ENCODE data around the gene BLID. TPM values are rescaled to one million over a fixed set of nuclear protein-coding genes. Genes with fewer than 3 reads are reported as not detected.

Gene BLID
- total RNA-seq, 2 experiments from 2014 or later: not detected

DNA sequence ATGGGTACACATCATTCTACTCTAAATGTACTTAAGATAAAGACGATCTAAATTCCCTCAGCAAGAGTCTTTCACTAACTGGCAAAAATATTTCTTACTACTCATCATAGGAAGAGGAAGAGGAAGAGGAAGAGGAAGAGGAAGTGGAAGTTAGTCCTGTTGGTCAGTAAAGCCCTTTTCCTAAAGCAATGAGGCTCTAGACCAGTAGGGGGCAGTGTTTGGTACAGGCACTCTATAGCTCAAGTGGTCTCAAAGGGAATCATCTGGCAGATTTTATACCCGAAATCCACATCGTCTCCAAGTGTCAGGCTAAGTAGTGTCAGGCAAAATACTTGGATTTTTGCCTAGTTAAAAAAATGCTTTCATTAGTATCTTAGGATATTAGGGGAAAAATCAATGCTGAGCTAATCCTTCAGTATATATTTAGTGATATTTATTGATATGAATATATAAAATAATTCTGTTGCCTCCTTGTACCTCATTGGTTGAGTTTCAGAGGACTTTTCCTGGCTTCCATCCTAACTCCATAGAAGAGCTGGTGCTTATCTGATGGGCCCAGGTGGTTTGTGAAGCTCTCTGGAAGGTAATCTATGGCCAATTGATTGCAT lies 7.7 kb downstream of the BLID start:
- ChIA-PET CTCF (no interaction called here), POLR2A (no interaction called here)

DNA sequence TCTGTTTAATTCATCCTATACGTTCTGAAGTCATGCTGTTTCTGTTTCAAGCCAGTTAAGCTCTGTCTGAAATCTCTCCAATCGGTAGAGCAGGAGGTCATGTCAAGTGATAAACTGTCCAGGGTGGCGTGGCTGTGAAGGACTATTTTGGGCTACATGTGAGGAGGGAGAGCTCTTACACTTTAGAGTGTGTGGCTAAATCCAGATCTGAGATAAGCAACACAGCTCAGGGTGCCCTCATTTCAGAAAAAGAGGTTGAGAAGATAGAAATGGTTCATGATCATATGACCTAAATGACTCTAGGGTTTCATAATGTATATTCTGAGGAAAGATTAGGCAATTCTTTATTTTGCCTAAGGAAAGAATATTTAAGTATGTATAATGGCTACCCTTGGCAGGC lies 8.4 kb downstream of the BLID start:
- ChIA-PET CTCF (no interaction called here), POLR2A (no interaction called here)

DNA sequence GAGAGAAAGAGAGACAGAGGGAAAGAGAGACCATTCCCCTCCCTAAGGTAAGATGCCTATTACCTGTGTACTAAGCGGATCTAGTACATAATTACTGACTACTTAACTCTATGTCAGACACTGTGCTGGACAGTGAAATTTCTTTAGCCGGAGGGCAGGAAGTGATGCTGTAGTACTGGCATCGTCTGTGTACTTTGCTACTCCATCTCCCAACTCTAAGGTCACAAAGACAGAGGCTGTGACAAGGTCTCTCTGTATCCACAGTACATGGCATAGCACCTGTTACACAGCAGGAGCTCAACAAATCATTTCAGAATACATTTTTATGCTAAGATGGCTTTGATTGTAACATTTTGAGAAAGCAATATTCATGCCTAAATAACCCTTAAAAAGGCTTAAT lies 9.0 kb downstream of the BLID start:
- ChIA-PET CTCF (no interaction called here), POLR2A (no interaction called here)

DNA sequence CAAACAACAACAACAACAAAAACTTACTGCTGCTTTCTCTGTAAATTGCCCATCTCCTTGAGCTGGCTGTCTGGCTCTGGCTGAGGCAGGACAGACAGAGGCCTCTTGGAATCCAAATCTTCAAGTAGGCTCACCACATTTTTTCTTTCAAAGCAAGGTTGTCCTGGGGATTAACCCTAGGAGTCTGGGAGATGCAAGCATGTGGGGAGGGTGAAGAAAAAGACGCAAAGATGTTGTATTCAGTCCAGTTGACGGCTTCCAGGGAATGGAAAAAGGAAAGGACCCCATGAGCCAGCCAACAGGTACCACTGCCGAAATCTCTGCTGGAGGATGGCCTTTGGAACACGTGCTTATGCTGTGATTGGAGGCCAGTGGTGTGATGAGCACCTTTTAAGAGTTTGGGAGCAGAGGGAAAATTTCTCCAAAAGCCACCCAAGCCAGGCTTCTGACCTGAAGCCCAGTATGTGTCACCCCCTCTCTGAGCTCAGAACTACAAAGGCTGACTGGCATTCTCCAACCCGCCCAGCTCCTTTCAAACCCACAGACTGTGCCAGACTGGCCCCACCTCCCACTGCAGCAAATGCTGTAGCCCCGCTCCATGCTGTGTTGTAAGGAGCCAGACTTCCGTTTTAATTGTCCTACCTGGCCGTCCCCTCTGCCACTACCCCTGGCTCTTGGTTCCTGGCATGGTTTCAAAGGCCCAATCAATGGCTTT lies 10.8 kb downstream of the BLID start:
- POLR2A ChIA-PET: no interaction called here
- CTCF ChIA-PET: no interaction called here

DNA sequence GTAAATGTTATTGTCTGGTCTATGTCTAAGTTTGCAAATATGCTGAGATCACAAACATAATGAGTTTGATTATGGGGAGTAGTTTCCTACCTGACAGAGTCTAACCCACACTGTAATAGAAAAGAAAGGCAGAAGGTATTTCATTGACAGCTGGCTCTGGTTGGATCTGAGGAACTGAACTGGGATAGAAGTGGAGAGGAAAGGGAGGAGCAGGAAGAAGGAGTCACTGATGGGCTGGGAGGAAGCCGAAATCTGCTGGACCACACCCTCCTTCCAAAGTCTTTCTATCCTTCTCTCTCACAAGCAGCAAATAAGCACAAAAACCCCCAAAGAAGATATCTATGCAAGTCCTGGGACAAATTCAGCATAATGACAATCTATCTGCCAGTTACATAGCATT lies 11.7 kb downstream of the BLID start:
- ChIA-PET CTCF (no interaction called here), POLR2A (no interaction called here)

DNA sequence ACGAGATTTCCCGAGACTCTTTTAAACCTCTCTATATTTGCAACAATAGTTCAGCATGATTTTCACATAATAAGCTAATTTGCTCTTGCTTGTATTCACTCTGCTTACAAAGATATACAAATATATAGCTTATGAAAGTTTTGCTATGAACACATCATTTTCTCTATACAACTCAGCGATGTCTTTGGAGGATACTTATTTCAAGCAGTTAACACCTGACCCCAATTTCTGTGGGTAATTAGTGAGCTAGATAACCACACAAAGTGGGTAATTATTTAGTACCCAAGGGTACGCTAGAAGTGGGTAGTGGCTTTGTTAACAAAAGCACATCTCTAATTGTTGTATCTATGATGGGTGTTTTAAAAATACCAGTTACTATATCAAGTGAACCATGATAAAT lies 12.3 kb downstream of the BLID start:
- ChIA-PET CTCF (no interaction called here), POLR2A (no interaction called here)

DNA sequence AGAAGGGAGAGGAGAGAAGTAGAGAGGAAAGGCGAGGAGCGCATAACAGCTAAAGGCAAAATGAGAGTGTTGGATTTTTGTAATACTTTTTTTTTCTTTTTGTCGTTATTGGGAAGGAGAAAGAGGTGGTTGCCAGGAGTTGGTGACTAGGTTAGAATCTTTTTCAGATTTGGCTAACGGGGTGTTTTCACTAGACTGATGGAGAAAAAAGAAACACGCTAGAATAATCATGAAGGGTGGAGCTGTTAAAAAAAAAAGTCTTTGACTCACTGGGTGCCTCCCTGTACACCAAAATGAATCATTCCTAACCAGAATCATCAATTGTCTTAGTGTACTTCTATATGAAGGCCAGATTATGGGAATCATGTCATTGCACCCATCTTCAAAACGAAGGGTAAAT lies 12.7 kb downstream of the BLID start:
- POLR2A ChIA-PET: no interaction called here
- CTCF ChIA-PET: no interaction called here

DNA sequence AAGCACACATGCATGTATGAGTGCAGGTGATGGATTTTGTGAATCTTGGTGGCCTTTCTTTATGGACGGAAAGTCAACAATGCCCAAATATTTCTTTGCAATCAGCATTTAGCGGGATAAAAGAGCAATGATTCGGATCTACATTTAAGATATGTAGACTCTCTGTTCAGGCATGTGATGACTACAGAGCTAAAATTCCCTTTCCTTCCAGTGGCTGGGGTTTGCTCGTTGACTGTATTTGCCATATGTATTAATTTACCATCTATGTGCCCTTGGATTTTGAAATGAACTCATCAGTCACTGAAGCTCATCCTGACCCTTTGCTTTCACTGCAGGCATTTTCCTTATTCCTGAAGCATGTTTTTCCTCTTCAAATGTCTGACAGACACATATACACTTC lies 13.6 kb downstream of the BLID start:
- ChIA-PET POLR2A (no interaction called here), CTCF (no interaction called here)

DNA sequence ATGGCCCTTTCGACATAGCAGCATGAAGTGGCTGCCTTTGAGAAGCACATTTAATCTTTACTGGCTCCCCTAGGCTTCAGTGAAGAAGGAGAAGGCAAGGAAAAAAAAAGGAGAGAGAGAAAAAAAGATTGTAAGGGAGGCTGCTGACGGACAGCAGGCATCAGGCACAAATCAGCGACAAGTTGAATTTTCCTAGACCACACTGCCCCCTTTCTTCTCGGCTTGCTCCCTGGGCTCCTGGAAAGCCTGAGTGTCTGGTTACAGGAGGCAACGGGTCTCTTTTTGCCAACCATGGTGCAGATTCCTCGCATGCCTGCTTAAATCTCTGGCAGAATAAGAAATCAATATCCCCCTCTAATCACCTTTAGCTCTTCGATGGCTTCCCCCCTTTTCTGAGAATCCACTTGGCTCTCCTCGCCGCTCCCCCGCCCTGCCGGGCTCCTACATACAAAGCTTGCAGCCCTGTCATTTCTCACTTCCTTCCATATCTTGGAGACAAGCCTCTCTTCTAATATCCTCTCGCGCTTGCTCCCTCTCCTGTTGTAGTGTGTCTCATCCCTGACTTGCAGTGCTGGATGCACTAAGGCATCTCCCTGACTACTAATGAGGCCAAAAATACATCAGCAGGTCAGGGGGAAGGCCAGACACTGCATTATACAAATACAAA lies 14.3 kb downstream of the BLID start:
- CTCF ChIA-PET: no interaction called here
- POLR2A ChIA-PET: no interaction called here

DNA sequence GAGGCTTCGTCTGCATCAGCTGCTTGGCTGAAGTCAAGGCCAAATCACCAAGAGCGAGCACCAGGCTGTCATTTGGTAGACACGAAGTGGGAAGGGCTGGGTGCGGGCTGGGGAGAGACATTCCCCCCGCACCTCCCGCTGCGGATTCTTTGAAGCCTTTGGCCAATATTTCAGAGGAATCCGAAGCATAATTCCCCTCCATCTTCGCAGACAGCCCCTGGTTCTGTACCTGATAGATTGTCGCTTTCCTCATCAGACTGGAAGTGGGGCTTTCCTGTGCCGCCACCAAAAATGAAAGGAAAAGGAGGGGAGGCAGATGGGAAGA lies 15.3 kb downstream of the BLID start:
- CTCF ChIA-PET: no interaction called here
- POLR2A ChIA-PET: no interaction called here

DNA sequence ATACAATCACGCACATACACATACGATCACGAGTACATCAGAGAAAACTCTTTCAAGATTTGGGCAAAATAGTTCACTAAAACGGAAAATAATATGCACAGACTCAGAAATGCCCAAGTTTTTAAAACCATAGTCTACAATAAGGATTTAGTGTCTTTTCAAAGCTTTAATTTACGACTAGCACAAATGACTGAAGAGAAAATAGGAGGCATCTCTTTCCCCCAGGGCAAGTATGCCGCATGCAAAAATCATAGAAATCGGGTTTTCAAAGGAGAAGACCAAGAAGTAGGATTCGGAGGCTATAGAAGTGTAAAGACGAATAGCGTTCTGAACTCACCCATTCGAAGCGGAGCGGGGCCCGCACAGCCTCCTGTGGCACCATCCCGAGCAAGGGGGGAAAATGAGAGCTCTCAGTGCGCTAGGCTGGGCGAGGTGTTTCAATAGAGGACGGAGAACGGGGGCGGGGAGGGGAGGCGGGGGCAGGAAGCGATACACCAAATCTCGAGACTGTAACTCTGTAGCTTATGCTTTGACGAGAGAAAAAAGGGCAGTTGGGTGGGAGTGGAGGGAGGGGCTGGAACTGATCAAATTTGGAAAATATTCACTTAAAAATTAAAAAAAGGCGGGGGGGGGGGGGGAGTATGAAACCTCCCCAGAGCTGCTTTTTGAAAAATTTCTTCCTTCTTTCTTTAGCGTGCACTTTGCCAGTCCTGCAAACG lies 15.8 kb downstream of the BLID start:
- ChIA-PET POLR2A (no interaction called here), CTCF (no interaction called here)

DNA sequence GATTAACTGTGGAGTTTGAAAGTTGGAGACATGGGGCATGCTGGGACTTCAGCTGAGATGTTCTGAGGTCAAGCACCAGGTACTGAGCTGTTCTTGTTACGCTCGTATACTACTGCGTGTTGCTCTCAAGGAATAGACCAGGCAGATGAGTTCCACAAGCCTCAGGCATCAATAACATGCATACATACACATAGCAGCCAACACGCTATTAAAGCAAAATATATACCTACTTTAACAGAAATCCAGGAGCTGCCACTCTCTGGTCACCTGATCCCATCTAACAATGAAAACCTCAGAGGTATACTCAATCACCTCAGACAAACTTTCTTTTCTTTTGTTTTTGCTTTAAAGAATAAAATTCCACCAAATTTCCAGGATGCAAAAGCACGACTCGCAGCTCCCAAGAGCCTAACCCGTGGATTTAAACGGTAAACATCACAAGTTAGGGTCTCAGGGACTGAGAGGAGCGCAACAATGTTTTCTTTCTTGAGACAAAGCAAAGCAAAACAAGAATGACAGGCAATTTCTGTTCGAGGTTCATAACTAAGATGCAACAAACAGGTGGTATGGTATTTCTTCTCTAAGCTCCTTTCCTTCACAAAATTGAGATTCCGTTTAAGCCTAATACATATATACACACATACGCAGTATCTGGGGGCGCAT lies 16.5 kb downstream of the BLID start:
- CTCF ChIA-PET: no interaction called here
- POLR2A ChIA-PET: no interaction called here

DNA sequence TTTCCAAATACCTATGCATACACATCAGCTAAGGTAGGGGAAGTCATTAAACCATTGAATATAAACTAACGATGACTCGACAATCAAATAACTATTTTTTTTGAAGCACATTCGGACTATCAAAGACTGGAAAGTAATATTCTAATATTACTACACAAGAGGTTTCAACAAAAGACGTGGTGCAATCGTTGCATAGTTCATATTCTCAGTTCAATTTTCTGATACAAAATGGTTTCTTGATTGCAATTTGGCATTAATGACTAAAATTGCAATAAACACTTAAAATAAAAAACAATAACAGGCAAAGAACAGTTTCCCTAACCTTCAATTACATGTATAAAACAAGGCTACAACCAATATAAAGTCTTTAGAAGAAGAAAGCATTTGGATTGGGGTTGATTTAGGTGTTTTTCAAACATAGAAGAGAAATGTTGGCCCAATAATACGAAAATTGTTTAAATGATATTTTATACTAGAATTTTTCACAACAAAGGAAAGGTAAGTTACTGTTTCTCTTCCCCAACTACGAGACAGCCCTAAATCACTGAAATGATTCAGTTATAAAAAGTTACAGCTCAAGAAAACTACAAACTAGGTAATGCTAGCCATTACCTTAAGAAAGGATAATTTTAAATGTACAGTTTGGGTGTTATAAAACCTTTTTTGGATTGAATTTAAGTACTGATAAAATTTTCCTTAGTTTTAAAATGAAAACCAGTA lies 17.6 kb downstream of the BLID start:
- POLR2A ChIA-PET: no interaction called here
- CTCF ChIA-PET: no interaction called here

DNA sequence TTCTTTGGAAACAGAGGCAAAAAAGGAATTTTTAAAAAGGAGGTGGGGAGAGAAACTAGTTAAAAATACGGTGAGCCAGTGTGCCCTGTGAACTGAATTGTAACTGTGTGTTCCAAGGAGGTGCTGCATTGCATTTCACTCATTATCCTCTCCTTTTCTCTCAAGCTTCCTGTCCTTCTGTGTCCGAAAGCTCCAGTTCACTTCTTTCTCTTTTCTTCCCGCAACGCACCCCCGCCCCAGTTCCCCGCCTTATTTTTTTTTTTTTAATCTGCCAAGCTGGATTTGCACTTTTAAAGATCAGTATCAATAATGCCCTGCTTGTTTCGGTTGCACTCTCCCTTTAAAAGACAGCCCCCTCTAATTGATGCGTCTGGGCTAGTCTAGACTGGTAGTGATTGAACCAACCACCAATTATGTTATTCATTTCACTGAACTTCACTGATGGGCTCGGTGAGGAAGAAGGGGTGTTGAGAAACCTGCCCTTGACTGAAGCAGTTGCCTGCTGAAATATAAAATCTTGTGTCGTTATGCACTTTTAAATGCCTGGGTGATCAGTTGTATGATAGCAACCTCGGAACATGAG lies 18.5 kb downstream of the BLID start:
- CTCF ChIA-PET: no interaction called here

DNA sequence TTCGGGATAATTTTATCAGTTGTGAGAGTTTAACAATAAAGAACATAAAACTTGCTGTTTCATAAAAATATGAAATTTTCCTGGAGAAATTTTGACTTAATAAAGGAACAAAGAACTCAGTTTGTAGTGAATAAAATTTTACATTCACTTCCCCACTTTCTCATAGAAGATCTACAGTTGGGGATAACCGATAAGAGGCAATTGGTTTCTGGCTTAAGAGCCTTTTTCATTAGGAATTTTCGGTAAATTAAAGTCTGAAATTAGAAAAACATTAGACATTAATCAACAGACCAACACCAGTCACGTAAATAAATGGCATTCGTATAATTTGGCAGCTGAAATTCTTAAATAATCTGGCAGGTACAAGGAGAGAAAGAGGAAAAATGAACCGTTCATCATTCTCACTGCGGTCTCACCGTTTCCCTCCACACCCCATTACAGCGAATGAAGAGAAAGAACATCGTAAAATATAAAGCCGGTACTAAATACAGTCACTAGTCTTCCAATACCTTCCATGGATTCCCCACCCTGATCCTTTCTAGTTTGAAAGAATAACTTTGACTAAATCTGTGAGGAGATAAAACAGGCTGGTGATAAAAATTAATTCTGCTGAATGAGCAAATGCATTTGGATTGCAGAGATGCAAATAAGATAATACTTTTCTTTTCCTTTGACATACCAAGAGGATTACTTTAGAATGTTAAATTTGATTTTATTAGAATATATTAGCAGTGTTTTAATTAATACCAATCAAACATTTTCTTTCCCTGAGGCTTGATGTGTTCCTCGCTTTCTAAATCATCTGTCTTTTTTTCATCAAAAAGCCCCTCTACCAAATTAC lies 19.5 kb downstream of the BLID start:
- POLR2A ChIA-PET: no interaction called here
- CTCF ChIA-PET: no interaction called here

More for the DNA sequence above, 18.5 kb downstream of the BLID start:
- POLR2A ChIA-PET: no interaction called here

DNA sequence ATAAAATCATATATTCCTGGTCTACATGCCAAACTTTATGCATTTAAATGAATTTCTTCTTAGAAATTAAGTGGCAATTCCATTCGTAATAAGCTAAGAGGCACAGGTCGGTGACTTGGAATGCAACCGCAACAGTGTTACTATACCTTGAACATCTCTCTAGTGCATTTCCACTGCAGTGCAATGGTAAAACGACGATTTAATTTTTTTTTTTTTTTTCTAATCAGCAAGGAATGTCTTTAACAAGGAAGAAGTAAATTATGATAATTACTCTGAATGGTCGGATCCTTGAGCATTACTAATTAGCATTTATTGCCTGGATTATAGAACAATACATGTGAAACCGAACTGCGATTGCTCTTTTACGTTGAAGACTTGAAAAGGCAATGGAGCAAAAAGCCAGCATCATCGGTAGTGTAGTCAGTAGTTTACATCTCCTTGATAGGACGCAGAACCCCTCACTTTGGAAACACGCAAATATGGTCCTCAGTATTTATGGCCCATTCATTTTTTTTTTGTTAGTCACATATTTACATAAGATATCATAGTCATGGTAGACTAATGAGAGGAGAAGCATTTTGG lies 20.2 kb downstream of the BLID start:
- CTCF ChIA-PET: no interaction called here
- POLR2A ChIA-PET: no interaction called here

DNA sequence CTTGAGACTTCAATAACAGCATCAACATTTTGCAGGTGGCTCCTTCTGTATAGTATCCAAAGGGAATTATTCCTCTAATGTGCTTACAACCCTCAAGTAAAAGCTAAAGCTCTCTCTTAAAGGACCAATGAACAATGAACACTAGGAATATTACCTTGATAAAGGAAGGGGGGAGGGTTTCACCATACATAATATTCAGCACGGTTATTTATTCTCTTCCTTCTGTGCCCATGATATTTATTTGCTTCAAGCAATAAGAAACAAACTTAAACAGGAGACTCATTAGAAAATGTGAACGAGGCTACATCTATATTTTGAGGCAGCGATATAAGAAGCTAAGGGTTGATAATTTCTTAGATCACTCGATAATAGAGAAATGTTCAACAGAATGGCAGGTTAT lies 21.2 kb downstream of the BLID start:
- CTCF ChIA-PET: no interaction called here
- POLR2A ChIA-PET: no interaction called here

DNA sequence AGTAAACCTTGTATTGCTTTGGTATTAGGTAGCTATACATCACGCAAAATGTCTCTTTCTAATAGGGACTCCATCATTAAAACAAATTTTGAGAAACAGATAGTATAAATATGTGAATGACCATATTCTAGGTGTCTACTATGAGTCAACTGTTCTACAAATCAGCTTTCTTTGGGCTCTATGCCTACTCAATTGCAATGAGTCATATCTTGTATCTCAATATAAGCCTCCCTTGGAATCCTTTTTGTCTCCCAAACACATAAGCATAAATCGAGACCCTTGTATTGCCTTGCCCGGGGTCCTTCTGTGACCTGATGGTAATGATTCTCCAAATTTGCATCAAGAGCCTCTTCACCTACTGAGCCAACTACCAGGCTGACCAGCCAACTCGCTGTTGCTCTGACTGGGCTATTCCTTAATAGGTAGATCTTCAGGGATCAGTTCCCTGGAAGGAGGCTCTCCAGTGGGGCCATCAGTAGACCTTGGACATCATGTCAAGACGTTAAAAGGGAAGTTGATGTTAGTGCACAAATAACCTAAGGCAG lies 22.2 kb downstream of the BLID start:
- ChIA-PET CTCF (no interaction called here), POLR2A (no interaction called here)

Data from activated CD8-positive, alpha-beta memory T cell treated with anti-CD3 and anti-CD28 coated beads for 36 hours (primary cell).